ENCODE data around the gene FAM228A.

Gene FAM228A

GRCh38 chr2:24158131-24158530 is 16.7 kb upstream of the FAM228A start:
- H3K4me3 ChIP-seq (ENCODE audit: low read depth, low read length), result no peak overlapping the region
- TF ChIP-seq CTCF (IDR thresholded peaks at IDR 0.05; ENCODE audit: borderline replicate concordance, insufficient read depth, low read depth, low read length), result no peak

GRCh38 chr2:24159708-24160107 is 15.1 kb upstream of the FAM228A start:
- no peak overlapping the region for H3K4me3 ChIP-seq (ENCODE audit: low read depth, low read length)
- TF ChIP-seq CTCF (IDR thresholded peaks at IDR 0.05; ENCODE audit: borderline replicate concordance, insufficient read depth, low read depth, low read length), result no peak

GRCh38 chr2:24160761-24161160 is 14.1 kb upstream of the FAM228A start:
- no peak overlapping the region for H3K4me3 ChIP-seq (ENCODE audit: low read depth, low read length)

GRCh38 chr2:24162494-24162893 is 12.4 kb upstream of the FAM228A start:
- no peak for TF ChIP-seq CTCF (IDR thresholded peaks at IDR 0.05; ENCODE audit: borderline replicate concordance, insufficient read depth, low read depth, low read length)
- H3K4me3 ChIP-seq (ENCODE audit: low read depth, low read length), result no peak overlapping the region

More at GRCh38 chr2:24160761-24161160, 14.1 kb upstream of the FAM228A start:
- no peak for TF ChIP-seq CTCF (IDR thresholded peaks at IDR 0.05; ENCODE audit: borderline replicate concordance, insufficient read depth, low read depth, low read length)

- no peak overlapping the region for H3K4me3 ChIP-seq (ENCODE audit: low read depth, low read length)
- TF ChIP-seq CTCF (IDR thresholded peaks at IDR 0.05; ENCODE audit: borderline replicate concordance, insufficient read depth, low read depth, low read length), result no peak
These were observed 11.7 kb upstream of the FAM228A start for GRCh38 chr2:24163186-24163585.

- no peak for TF ChIP-seq CTCF (IDR thresholded peaks at IDR 0.05; ENCODE audit: borderline replicate concordance, insufficient read depth, low read depth, low read length)
- H3K4me3 ChIP-seq (ENCODE audit: low read depth, low read length), result no peak overlapping the region
These were observed 11.3 kb upstream of the FAM228A start for GRCh38 chr2:24163601-24164000.

- peak; percentile 91 for TF ChIP-seq CTCF (IDR thresholded peaks at IDR 0.05; ENCODE audit: borderline replicate concordance, insufficient read depth, low read depth, low read length)
- H3K4me3 ChIP-seq (ENCODE audit: low read depth, low read length), result no peak overlapping the region
These were observed 10.4 kb upstream of the FAM228A start for GRCh38 chr2:24164416-24164973.
